Adrenal gland (tissue), 19 donors: ENCODE data around the gene CAPRIN1. TPM values are rescaled to one million over a fixed set of nuclear protein-coding genes. Genes with fewer than 3 reads are reported as not detected.

Experiments
- DNase-seq, 7 donors: peaks; one replicate each; pipeline ENCODE4 v3.0.0-alpha.2; 2019 to 2020
- H3K27ac ChIP-seq, 5 donors: fragments of 200-600 bp; sonication (generic) in 4 of 5; 1 replicate in 3 of 5; 2 replicates in 2 of 5; pipeline versions ENCODE4 v1.5.1 to v1.8.0; 2016 to 2020; ENCODE audit warnings: mild to moderate bottlenecking in 1 of 5
- H3K27me3 ChIP-seq: fragments of 200-600 bp; 2 replicates; pipeline ENCODE4 v1.8.0; 2021
- H3K36me3 ChIP-seq, 2 donors: fragments of 200-600 bp; replicated peaks in 1 of 2; 1 replicate in 1 of 2; 2 replicates in 1 of 2; pipeline versions ENCODE4 v1.5.1 to v1.8.0; 2018 to 2022
- H3K4me1 ChIP-seq, 2 donors: fragments of 200-600 bp; replicated peaks in 1 of 2; 1 replicate in 1 of 2; 2 replicates in 1 of 2; pipeline versions ENCODE4 v1.5.1 to v1.8.0; 2018 to 2021
- H3K4me3 ChIP-seq, 4 donors: fragments of 200-600 bp; sonication (generic) in 3 of 4; one replicate each; pipeline ENCODE4 v1.5.1; 2016 to 2018
- H3K9me3 ChIP-seq, 3 donors: fragments of 200-600 bp; sonication (generic) in 1 of 3; replicated peaks in 1 of 3; 1 replicate in 2 of 3; 2 replicates in 1 of 3; pipeline versions ENCODE4 v1.5.1 to v1.8.0; 2016 to 2021
- POLR2A ChIP-seq, 2 donors: fragments of 450-650 bp; IDR thresholded peaks; one replicate each; pipeline ENCODE4 v1.6.1; 2017; ENCODE audit warnings: antibody characterized with exemption in 2 of 2, mild to moderate bottlenecking in 2 of 2, moderate library complexity in 1 of 2
- WGBS, 4 donors: extraction: QIAGEN DNeasy Blood & Tissue Kit in 2 of 4; methylation state at CpG; one replicate each; pipeline versions ENCODE4 v1.1.5 to v1.1.7; 2013 to 2017; 5-methylcytosine and 5-hydroxymethylcytosine counted together
- intact Hi-C, 2 donors: fragments of 100-400 bp; cut with DNase I; formaldehyde crosslinking; loops; one replicate each; pipeline versions ENCODE4 v1.14.1 to v1.15.0; 2022 to 2023
- long read RNA-seq, 10 donors: library from polyadenylated mRNA in 3 of 10; unstranded in 2 of 10; stranded (forward) in 1 of 10; transcript quantifications; one replicate each; pipeline ENCODE4 v2.0.0 and lab custom pipeline, GENCODE V29; 2021 to 2026
- polyA plus RNA-seq, 3 donors: library from polyadenylated mRNA; stranded (reverse); fragments of 200-250 nt in 2 of 3; fragments of 350-450 nt in 1 of 3; fragmentation: Illumina TruSeq in 1 of 3; extraction: RNeasy Lipid Tissue Mini Kit (QIAGEN cat#74804) in 1 of 3; gene quantifications; one replicate each; pipeline ENCODE4 v1.2.3, GENCODE V29; 2013 to 2014
- total RNA-seq, 9 donors: library from RNA; depleted of rRNA in 4 of 9; stranded (reverse); fragments of >200 nt in 4 of 9; fragments of 120-200 nt in 1 of 9; fragmentation: NEBNext Ultra II Directional in 1 of 9; extraction: Animal tissue kit (Norgen Biotek cat#: 25700) in 1 of 9; gene quantifications; one replicate each; pipeline versions ENCODE4 v1.1.0 to v1.2.4, GENCODE V29; 2013 to 2023
- TF ChIP-seq, protein P1 (sequence below), 6 experiments: fragments of 450-650 bp in 4 of 6; fragments of 200-600 bp in 2 of 6; sonication (generic) in 1 of 6; IDR thresholded peaks; 1 replicate in 5 of 6; 2 replicates in 1 of 6; pipeline versions ENCODE4 v1.5.1 to v1.8.0; 2016 to 2021; ENCODE audit warnings: antibody characterized with exemption in 6 of 6, mild to moderate bottlenecking in 2 of 6, moderate library complexity in 1 of 6
- donor health status: healthy with polysubstance abuse.
- donor health status: Bipolar disorder and iron deficiency.
- donor health status: DM: yes; HTN: yes; CAD: no.
- donor health status: DM: no; HTN: no; CAD: no.
- donor health status: DM: no; HTN: no; CAD: no.
- donor health status: DM: yes; HTN: yes; CAD: no.

CAPRIN1 gene, protein sequence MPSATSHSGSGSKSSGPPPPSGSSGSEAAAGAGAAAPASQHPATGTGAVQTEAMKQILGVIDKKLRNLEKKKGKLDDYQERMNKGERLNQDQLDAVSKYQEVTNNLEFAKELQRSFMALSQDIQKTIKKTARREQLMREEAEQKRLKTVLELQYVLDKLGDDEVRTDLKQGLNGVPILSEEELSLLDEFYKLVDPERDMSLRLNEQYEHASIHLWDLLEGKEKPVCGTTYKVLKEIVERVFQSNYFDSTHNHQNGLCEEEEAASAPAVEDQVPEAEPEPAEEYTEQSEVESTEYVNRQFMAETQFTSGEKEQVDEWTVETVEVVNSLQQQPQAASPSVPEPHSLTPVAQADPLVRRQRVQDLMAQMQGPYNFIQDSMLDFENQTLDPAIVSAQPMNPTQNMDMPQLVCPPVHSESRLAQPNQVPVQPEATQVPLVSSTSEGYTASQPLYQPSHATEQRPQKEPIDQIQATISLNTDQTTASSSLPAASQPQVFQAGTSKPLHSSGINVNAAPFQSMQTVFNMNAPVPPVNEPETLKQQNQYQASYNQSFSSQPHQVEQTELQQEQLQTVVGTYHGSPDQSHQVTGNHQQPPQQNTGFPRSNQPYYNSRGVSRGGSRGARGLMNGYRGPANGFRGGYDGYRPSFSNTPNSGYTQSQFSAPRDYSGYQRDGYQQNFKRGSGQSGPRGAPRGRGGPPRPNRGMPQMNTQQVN
- total RNA-seq (100 to 1,000 TPM; 101 to 174 (median 152) TPM), polyA plus RNA-seq (100 to 1,000 TPM in 1 of 3 donors, 10 to 100 TPM in 2; 42.4 to 202 (median 51.4) TPM)
- long read RNA-seq, donor 1, full-length matches to known transcripts, result 20 of 20 reads
- long read RNA-seq, donor 1, partial matches to known transcripts, result 0 of 20 reads
- long read RNA-seq, donor 1, other reads (novel, unspliced or antisense), result 0 of 20 reads
- long read RNA-seq, donor 2, full-length matches to known transcripts, result 13 of 13 reads
- long read RNA-seq, donor 2, partial matches to known transcripts, result 0 of 13 reads
- long read RNA-seq, donor 2, other reads (novel, unspliced or antisense), result 0 of 13 reads
- long read RNA-seq, donor 3, full-length matches to known transcripts, result 17 of 17 reads
- long read RNA-seq, donor 3, partial matches to known transcripts, result 0 of 17 reads
- long read RNA-seq, donor 3, other reads (novel, unspliced or antisense), result 0 of 17 reads
- long read RNA-seq, donor 4, full-length matches to known transcripts, result 11 of 19 reads
- long read RNA-seq, donor 4, partial matches to known transcripts, result 6 of 19 reads
- long read RNA-seq, donor 4, other reads (novel, unspliced or antisense), result 2 of 19 reads
- long read RNA-seq, donor 5, full-length matches to known transcripts, result 121 of 132 reads
- long read RNA-seq, donor 5, partial matches to known transcripts, result 4 of 132 reads
- long read RNA-seq, donor 5, other reads (novel, unspliced or antisense), result 7 of 132 reads
- long read RNA-seq, donor 6, full-length matches to known transcripts, result 22 of 31 reads
- long read RNA-seq, donor 6, partial matches to known transcripts, result 8 of 31 reads
- long read RNA-seq, donor 6, other reads (novel, unspliced or antisense), result 1 of 31 reads
- long read RNA-seq, donor 7, full-length matches to known transcripts, result 9 of 24 reads
- long read RNA-seq, donor 7, partial matches to known transcripts, result 15 of 24 reads
- long read RNA-seq, donor 7, other reads (novel, unspliced or antisense), result 0 of 24 reads
- long read RNA-seq, donor 8, full-length matches to known transcripts, result 22 of 22 reads
- long read RNA-seq, donor 8, partial matches to known transcripts, result 0 of 22 reads
- long read RNA-seq, donor 8, other reads (novel, unspliced or antisense), result 0 of 22 reads
- long read RNA-seq, donor 9, full-length matches to known transcripts, result 15 of 21 reads
- long read RNA-seq, donor 9, partial matches to known transcripts, result 6 of 21 reads
- long read RNA-seq, donor 9, other reads (novel, unspliced or antisense), result 0 of 21 reads
- long read RNA-seq, donor 10, partial matches to known transcripts, result 0 of 5 reads
- long read RNA-seq, donor 10, other reads (novel, unspliced or antisense), result 0 of 5 reads

DNA sequence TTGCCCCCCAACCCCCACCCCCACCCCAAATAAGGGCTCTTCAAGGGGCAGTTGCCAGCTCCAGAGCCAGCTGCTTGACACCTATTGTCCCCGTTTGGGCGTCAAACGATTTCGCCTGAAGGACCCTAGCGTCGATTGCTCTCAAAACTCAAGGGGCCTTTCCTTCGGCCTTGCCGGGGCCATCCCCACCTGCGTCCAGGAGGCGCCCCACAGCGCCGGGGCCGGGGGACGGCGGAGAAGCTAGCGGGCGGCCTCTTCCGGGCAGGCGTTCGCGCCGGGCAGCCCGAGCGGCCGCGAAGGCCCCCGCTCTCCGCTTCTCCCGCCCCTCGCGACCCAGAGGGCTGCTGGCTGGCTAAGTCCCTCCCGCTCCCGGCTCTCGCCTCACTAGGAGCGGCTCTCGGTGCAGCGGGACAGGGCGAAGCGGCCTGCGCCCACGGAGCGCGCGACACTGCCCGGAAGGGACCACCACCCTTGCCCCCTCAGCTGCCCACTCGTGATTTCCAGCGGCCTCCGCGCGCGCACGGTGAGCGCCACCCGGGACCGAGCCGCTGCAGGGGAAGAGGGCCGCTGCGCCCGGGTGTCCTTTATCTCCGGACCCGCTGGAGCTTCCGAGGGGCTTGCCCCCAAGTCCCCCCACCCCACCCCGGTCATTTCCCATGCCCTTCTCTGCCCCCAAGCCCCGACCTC is at the start of gene CAPRIN1:
TSS of gene CAPRIN1 (plus strand) at position 383 of the 687 bp plus-strand sequence. CDS start 690 bp downstream, outside the sequence.
- 0 to 1% (median 0%) methylated on average over 11 to 64 of the region's 64 CpGs for WGBS, 4 donors
- intact Hi-C loops, result loop anchor here (5.0 to 10.0 kb wide), 2 partner anchors 53 to 56 kb away; partner anchors contain the start of gene NAT10 (in 2 of the 2)
- TF ChIP-seq, protein P1, sequence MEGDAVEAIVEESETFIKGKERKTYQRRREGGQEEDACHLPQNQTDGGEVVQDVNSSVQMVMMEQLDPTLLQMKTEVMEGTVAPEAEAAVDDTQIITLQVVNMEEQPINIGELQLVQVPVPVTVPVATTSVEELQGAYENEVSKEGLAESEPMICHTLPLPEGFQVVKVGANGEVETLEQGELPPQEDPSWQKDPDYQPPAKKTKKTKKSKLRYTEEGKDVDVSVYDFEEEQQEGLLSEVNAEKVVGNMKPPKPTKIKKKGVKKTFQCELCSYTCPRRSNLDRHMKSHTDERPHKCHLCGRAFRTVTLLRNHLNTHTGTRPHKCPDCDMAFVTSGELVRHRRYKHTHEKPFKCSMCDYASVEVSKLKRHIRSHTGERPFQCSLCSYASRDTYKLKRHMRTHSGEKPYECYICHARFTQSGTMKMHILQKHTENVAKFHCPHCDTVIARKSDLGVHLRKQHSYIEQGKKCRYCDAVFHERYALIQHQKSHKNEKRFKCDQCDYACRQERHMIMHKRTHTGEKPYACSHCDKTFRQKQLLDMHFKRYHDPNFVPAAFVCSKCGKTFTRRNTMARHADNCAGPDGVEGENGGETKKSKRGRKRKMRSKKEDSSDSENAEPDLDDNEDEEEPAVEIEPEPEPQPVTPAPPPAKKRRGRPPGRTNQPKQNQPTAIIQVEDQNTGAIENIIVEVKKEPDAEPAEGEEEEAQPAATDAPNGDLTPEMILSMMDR (IDR thresholded peaks at IDR 0.05), result peak in 1 of 6 experiments; percentile 14
- TF ChIP-seq POLR2A (IDR thresholded peaks at IDR 0.05), result peak; percentile 76 to 85
- peak within 1 kb of the TSS; percentile 94 to 99 (median 98) for H3K27ac ChIP-seq
- H3K36me3 ChIP-seq, result peaks cover 0 to 14% of the 10 kb centered on the region in 2 donors
- H3K9me3 ChIP-seq, result no peaks in the 10 kb centered on the region
- H3K27me3 ChIP-seq, result no peaks in the 10 kb centered on the region
- peaks cover 20 to 36% of the 10 kb centered on the region in 2 donors for H3K4me1 ChIP-seq
- H3K4me3 ChIP-seq, result peak within 1 kb of the TSS; percentile 66 to 99 (median 97)
- DNase-seq, result peak; percentile 84 to 89 (median 86)

DNA sequence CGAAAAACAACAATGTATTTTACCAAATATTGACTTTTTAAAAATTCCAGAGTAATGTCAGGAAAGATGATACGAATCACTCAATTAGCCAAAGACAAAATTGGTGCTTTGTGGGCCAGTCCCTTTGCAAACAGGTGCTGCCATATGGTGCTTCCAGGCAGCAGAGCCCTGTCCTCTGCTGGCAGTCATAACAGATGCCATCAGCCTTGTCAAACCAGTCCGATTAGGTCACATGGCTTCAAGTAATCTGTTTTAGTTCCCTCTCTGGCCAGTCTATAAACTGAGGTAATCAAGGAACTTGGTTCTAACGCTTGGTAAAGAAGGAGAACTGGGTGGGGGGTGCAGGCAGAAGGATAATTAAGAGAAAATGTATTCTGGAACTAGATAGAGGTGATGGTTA is 49.1 kb upstream of the CAPRIN1 start:
- WGBS, 4 donors, result 57 to 82% (median 69%) methylated on average over 4 of the region's 4 CpGs
- intact Hi-C loops, result loop anchor here in 1 of 2 donors (10.0 kb wide), 1 partner anchor 362 kb away; no protein-coding TSS in a partner anchor

More for the DNA sequence above, 49.1 kb upstream of the CAPRIN1 start:
- H3K4me1 ChIP-seq, result peaks cover 0 to under 1% of the 10 kb centered on the region in 2 donors
- no peaks in the 10 kb centered on the region for H3K27me3 ChIP-seq
- no peak for DNase-seq
- H3K27ac ChIP-seq, result no peak overlapping the region
- TF ChIP-seq, protein P1 (IDR thresholded peaks at IDR 0.05), result no peak
- no peak for TF ChIP-seq POLR2A (IDR thresholded peaks at IDR 0.05)
- no peaks in the 10 kb centered on the region for H3K36me3 ChIP-seq
- H3K4me3 ChIP-seq, result no peak overlapping the region
- H3K9me3 ChIP-seq, result no peaks in the 10 kb centered on the region
